Effector memory CD4-positive, alpha-beta T cell (primary cell): ENCODE data around the gene PRKAR2A.
"Not testable (repeated sequence)": the region's sequence is repeated elsewhere in the genome, so short reads cannot be mapped to it uniquely, and the experiment has no call there.

ENCODE experiments used
- DNase-seq, 3 donors: peaks; one replicate each; pipeline ENCODE4 v3.0.0-alpha.2; 2020
- H3K27ac ChIP-seq: 2 replicates; pipeline ENCODE4 v1.7.0; 2013; ENCODE audit warnings: mild to moderate bottlenecking, low read length, moderate library complexity; ENCODE audit not compliant: insufficient read depth, poor library complexity, severe bottlenecking
- H3K27me3 ChIP-seq: replicated peaks from 2 replicates; pipeline ENCODE4 v1.7.0; 2013; ENCODE audit warnings: mild to moderate bottlenecking, low read length; ENCODE audit not compliant: insufficient read depth, control insufficient read depth, poor library complexity, severe bottlenecking
- H3K36me3 ChIP-seq: 2 replicates; pipeline ENCODE4 v1.7.0; 2013; ENCODE audit warnings: mild to moderate bottlenecking, low read length, moderate library complexity; ENCODE audit not compliant: control insufficient read depth, insufficient read depth
- H3K4me1 ChIP-seq: 2 replicates; pipeline ENCODE4 v1.7.0; 2013; ENCODE audit warnings: low read length, mild to moderate bottlenecking; ENCODE audit not compliant: control insufficient read depth, insufficient read depth, poor library complexity, severe bottlenecking
- H3K4me3 ChIP-seq: 2 replicates; pipeline ENCODE4 v1.7.0; 2013; ENCODE audit warnings: low read length, low read depth, mild to moderate bottlenecking; ENCODE audit not compliant: insufficient read depth, poor library complexity, severe bottlenecking
- H3K9me3 ChIP-seq: 2 replicates; pipeline ENCODE4 v1.7.0; 2013; ENCODE audit warnings: mild to moderate bottlenecking, low read length, moderate library complexity; ENCODE audit not compliant: control insufficient read depth

Gene PRKAR2A

DNA sequence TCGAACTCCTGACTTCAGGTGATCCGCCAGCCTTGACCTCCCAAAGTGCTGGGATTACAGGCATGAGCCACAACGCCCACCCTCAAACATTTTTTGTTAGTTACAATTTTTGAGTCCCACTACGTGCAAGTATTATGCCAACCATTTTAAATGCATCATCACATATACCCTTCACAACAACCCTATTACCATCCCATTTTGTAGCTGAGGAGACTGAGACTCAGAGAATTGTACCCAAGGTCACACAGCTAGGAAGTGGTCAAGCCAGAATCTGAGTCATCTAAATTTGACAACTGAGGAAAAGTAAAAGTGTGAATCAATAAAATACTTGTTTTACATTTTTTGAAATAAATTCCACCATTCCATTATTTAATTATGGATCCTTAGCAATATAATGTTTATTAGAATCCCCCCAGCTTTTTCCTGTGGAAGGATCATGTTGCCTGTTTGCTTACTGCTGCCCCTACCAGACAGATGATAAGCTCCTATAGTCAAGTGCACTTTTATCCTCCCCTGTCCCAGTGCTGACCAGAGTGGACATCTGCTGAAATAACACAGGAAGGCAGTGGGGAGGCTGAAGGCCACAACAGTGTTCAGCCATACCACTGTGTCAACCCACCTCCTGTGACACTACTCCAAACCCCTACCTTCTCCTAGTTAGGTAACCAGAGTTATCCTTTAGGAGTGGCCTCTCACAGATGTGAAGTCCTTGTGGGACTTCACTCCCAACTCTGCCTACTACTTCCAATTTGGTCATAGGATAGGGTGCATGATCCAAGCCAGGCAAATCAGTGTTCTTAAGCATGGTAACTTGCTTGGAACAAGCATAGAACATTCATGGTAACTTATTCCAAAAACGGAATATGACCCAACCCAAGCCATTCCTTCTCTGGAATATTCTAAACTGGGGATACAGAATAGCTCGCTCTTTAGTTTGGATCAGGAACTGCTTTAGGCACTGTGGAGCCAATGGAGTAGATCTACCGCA lies 28.1 kb downstream of the PRKAR2A start:
- no peak overlapping the region for H3K4me3 ChIP-seq
- H3K27ac ChIP-seq: no peak overlapping the region
- no peaks in the 10 kb centered on the region for H3K9me3 ChIP-seq
- H3K27me3 ChIP-seq: no peaks in the 10 kb centered on the region
- DNase-seq: no peak
- no peaks in the 10 kb centered on the region for H3K36me3 ChIP-seq
- no peaks in the 10 kb centered on the region for H3K4me1 ChIP-seq

DNA sequence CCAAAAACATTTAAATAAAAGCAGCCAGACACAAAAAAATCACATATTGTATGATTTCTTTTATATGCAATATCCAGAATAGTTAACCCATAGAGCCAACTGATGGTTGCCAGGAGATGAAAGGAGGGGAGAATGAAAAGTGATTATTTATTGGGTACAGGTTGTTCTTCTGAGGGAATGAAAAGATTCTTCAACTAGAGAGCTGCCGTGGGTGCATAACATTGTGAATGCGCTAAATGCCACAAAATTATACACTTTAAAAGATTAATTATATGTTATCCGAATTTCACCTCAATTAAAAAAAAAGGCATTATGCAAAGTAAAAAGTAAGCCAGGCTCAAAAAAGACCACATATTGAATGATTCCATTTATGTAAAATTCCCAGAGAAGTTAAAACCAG lies 36.1 kb downstream of the PRKAR2A start:
- H3K4me3 ChIP-seq: no peak overlapping the region
- H3K36me3 ChIP-seq: peaks cover 3% of the 10 kb centered on the region
- no peaks in the 10 kb centered on the region for H3K4me1 ChIP-seq
- no peaks in the 10 kb centered on the region for H3K9me3 ChIP-seq
- DNase-seq: no peak
- no peak overlapping the region for H3K27ac ChIP-seq
- H3K27me3 ChIP-seq: no peaks in the 10 kb centered on the region

DNA sequence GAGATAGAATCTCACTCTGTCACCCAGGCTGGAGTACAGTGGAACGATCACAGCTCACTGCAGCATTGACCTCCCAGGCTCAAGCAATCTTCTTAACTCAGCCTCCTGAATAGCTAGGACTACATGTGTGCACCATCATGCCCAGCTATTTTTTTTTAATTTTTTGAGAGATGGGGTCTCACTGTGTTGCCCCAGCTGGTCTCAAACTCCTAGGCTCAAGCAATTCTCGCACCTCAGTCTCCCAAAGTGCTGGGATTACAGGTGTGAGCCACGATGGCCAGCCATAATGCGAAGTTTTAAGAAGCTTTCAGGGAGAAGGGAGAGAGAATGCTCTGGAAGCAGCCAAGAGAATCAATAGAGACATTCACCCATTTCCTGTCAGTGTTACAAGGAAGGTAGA lies 42.7 kb downstream of the PRKAR2A start:
- Histone ChIP-seq H3K36me3 (peaks cover 3% of the 10 kb centered on the region), H3K4me1 (no peaks in the 10 kb centered on the region), H3K4me3 (no peak overlapping the region), H3K9me3 (no peaks in the 10 kb centered on the region), H3K27ac (no peak overlapping the region), H3K27me3 (no peaks in the 10 kb centered on the region)
- DNase-seq: no peak

DNA sequence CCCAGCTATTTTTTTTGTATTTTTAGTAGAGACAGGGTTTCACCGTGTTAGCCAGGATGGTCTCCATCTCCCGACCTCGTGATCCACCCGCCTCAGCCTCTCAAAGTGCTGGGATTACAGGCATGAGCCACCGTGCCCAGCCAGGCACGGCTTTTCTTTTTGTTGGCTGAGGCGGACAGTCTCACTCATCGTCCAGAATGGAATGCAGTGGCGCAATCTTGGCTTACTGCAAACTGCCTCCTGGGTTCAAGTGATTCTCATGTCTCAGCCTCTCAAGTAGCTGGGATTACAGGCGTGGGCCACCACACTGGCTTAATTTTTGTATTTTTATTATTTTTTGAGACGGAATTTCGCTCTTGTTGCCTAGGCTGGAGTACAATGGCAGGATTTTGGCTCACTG lies 46.8 kb downstream of the PRKAR2A start:
- H3K36me3 ChIP-seq, DNase-seq, H3K9me3 ChIP-seq, H3K4me3 ChIP-seq, H3K27ac ChIP-seq, H3K4me1 ChIP-seq, H3K27me3 ChIP-seq: not testable (repeated sequence)

DNA sequence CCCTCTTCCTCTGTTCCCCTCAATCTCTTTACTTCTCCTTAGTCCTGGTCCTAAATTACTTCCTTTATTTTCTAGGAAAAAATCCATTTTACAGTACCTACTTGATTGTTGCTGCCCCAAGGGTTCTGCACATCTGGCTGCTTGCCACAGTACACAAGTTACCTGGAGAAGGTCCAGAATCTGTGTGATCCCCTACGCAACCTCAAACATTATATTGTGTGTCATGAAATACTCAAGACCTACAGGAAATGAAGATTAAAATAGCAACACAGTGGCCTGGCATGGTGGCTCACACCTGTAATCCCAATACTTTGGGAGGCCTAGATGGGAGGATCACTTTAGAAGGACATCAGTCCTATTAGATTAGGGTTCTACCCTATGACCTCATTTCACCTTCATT lies 48.7 kb downstream of the PRKAR2A start:
- Histone ChIP-seq H3K27me3 (no peaks in the 10 kb centered on the region), H3K4me1 (no peaks in the 10 kb centered on the region), H3K36me3 (no peaks in the 10 kb centered on the region), H3K4me3 (no peak overlapping the region), H3K27ac (no peak overlapping the region), H3K9me3 (no peaks in the 10 kb centered on the region)
- no peak for DNase-seq

DNA sequence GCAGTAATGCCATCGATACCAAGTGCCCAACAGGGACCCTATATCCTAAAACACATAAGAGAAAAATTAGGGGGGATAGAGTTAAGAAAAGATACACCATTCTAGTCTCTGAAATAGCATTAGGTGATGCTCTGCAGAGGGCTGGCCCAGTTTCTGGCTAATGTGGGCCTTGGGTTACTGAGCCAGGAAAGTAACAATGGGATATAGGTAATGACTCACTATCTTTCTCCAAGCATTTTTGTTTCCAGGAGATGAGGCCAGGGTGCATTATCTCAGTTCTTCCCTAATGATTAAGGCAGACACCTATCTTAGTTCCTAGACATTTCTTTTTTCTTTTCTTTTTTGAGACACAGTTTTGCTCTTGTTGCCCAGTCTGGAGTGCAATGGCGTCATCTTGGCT lies 50.0 kb downstream of the PRKAR2A start:
- no peak overlapping the region for H3K4me3 ChIP-seq
- no peak for DNase-seq
- H3K9me3 ChIP-seq: no peaks in the 10 kb centered on the region
- H3K36me3 ChIP-seq: no peaks in the 10 kb centered on the region
- H3K27me3 ChIP-seq: no peaks in the 10 kb centered on the region
- H3K4me1 ChIP-seq: no peaks in the 10 kb centered on the region
- H3K27ac ChIP-seq: no peak overlapping the region

DNA sequence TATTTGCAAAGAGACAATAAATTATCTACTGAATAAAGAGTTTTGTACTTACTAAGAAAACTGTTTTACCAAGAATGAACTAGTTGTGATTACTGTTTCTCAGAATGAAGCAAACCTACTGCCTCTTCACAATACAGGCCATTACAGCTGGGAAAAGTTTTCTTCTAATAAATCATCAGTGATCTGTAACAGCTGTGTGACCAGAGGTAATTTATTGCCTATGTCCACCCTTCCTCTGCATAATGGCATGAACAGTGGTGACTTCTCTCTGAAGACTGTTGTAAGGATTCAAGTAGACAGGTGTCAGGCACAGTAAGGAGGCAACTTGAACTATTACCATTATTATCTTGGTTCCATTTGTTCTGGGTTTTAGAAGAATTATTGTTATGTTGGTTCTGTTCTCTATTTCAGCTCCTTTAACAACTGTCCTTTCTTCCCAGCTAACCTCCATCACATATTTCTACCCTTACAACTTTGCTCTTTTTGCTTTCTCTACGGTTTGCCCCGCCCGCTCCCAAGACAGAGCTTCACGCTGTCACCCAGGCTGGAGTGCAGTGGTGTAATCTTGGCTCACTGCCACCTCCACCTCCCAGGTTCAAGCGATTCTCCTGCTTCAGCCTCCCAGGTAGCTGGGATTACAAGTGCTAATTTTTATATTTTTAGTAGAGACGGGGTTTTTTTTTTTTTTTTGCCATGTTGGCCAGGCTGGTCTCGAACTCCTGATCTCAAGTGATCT lies 51.5 kb downstream of the PRKAR2A start:
- Histone ChIP-seq H3K36me3 (no peaks in the 10 kb centered on the region), H3K4me1 (no peaks in the 10 kb centered on the region), H3K9me3 (no peaks in the 10 kb centered on the region), H3K27me3 (no peaks in the 10 kb centered on the region), H3K27ac (no peak overlapping the region), H3K4me3 (no peak overlapping the region)
- DNase-seq: no peak

DNA sequence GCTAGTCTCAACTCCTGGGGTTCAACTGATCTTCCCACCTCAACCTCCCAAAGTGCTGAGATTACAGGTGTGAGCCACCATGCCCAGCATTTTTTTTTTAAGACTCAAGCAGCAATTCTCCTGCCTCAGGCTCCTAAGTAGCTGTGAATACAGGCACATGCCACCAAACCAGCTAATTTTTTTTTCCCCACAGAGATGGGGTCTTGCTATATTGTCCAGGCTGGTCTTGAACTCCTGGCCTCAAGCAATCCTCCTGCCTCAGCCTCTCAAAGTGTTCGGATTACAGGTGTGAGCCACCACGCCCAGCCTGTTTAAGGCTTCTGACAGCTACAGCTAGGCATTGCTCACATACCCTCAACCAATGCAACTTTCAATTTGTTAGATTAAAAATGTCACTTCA lies 54.2 kb downstream of the PRKAR2A start:
- not testable (repeated sequence) for H3K9me3 ChIP-seq, H3K4me3 ChIP-seq, H3K36me3 ChIP-seq, H3K27me3 ChIP-seq, H3K27ac ChIP-seq, H3K4me1 ChIP-seq, DNase-seq

DNA sequence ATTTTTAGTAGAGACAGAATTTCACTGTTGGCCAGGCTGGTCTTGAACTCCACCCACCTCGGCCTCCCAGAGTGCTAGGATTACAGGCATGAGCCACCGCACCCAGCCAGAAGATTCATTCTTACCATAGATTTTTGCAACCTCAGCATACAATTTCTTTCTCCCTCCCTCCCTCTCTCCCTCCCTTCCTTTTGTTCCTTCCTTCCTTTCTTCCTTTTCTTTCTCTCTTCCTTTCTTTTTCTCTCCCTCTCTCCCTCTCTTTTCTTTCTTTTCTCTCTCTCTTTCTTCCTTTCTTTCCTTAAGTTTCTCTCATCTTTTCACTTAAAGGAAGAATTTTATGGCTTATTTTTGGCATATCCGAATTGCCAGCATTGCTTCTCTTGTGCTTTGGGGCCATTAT lies 58.0 kb downstream of the PRKAR2A start:
- no peaks in the 10 kb centered on the region for H3K4me1 ChIP-seq
- no peak overlapping the region for H3K4me3 ChIP-seq
- H3K36me3 ChIP-seq: no peaks in the 10 kb centered on the region
- H3K9me3 ChIP-seq: no peaks in the 10 kb centered on the region
- H3K27ac ChIP-seq: no peak overlapping the region
- no peak for DNase-seq
- no peaks in the 10 kb centered on the region for H3K27me3 ChIP-seq

DNA sequence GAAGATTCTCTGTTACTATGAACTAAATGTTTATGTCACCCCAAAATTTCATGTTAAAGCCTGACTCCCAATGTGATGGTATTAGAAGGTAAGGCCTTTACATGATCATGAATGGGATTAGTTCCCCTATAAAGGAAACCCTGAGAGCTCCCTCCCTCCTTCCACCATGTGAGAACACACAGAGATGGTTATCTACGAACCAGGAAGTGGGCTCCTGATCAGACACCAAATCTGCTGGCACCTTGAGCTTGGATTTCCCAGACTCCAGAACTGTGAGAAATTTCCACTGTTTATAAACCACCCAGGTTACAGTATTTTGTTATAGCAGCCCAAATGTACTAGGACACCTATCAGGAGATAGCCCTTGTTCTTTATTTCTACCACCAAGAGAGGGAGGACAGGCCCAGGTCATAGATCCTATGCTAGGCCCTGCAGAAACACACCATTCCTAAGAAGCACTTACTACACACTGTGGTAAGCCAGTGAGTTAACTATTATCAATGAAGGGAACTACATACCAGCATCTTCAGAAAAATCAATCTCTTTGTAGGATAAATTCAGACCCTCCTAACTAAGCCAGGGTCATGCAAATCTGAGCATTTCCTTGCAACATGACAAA lies 59.0 kb downstream of the PRKAR2A start:
- Histone ChIP-seq H3K36me3 (peaks cover 6% of the 10 kb centered on the region), H3K27ac (no peak overlapping the region), H3K27me3 (no peaks in the 10 kb centered on the region), H3K9me3 (no peaks in the 10 kb centered on the region), H3K4me3 (no peak overlapping the region), H3K4me1 (no peaks in the 10 kb centered on the region)
- peak in 1 of 3 donors; percentile 5 for DNase-seq
